Tibial nerve (tissue), 4 donors: ENCODE data around the gene TGFB2.

Experiments used
- EP300 ChIP-seq, 2 donors: sonication (generic); formaldehyde crosslinking; IDR thresholded peaks; one replicate each; pipeline ENCODE4 v1.6.1; 2017; ENCODE audit warnings: antibody characterized with exemption in 2 of 2, mild to moderate bottlenecking in 1 of 2
- POLR2A ChIP-seq, 2 donors: fragments of 450-650 bp; IDR thresholded peaks; one replicate each; pipeline ENCODE4 v1.6.1; 2017; ENCODE audit warnings: antibody characterized with exemption in 2 of 2, mild to moderate bottlenecking in 2 of 2, moderate library complexity in 2 of 2
- TF ChIP-seq, protein P1 (sequence below), 5 experiments: fragments of 200-600 bp in 3 of 5; fragments of 450-650 bp in 2 of 5; sonication (generic) in 3 of 5; IDR thresholded peaks; one replicate each; pipeline ENCODE4 v1.5.1; 2016 to 2019; ENCODE audit warnings: antibody characterized with exemption in 5 of 5, mild to moderate bottlenecking in 3 of 5, moderate library complexity in 2 of 5

DNA sequence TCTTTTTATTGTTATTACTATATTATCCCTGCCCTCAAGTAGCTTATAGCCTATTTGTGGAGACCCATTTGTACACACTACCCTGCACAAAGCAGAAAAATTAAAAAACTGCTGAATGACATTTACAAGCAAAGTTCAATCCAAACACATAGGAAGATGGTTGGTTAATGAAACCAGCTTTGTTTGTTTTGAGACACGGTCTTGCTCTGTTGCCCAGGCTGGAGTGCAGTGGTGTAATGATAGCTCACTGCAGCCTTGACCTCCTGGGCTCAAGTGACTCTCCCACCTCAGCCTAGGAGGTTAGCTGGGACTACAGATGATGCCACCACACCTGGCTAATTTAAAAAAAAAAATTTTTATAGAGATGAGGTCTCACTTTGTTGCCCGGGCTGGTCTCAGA lies 31.6 kb downstream of the TGFB2 start:
- TF ChIP-seq, protein P1, sequence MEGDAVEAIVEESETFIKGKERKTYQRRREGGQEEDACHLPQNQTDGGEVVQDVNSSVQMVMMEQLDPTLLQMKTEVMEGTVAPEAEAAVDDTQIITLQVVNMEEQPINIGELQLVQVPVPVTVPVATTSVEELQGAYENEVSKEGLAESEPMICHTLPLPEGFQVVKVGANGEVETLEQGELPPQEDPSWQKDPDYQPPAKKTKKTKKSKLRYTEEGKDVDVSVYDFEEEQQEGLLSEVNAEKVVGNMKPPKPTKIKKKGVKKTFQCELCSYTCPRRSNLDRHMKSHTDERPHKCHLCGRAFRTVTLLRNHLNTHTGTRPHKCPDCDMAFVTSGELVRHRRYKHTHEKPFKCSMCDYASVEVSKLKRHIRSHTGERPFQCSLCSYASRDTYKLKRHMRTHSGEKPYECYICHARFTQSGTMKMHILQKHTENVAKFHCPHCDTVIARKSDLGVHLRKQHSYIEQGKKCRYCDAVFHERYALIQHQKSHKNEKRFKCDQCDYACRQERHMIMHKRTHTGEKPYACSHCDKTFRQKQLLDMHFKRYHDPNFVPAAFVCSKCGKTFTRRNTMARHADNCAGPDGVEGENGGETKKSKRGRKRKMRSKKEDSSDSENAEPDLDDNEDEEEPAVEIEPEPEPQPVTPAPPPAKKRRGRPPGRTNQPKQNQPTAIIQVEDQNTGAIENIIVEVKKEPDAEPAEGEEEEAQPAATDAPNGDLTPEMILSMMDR (IDR thresholded peaks at IDR 0.05): no peak
- no peak for TF ChIP-seq POLR2A (IDR thresholded peaks at IDR 0.05)
- TF ChIP-seq EP300 (IDR thresholded peaks at IDR 0.05): no peak
